IPS DF 4.7 (cell line): ENCODE results near the gene PLEKHG7.
"Not testable (repeated sequence)": the region's sequence is repeated elsewhere in the genome, so short reads cannot be mapped to it uniquely, and the experiment has no call there.

Source experiments
- DNase-seq: peaks from one replicate; pipeline ENCODE4 v3.0.0-alpha.2; 2013; ENCODE audit warnings: low spot score; ENCODE audit errors: extremely low read depth

PLEKHG7 gene

GRCh38 chr12:92745856-92746550, 43.2 kb downstream of the PLEKHG7 start:
- no peak for DNase-seq

DNA sequence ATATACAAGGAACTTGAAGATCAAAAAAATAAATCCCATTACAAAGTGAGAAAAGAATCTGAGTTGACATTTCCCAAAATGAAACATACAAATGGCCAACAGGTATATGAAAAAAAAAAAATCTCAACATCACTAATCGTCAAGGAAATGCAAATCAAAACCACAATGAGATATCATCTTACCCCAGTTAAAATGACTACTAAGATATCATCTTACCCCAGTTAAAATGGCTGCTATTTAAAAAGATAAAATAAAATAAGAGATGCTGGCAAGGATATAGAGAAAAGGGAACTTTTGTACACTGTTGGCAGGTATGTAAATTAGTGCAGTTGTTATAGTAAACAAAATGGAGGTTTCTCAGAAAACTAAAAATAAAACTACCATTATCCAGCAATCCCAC, 44.4 kb downstream of the PLEKHG7 start:
- no peak for DNase-seq

- DNase-seq, result not testable (repeated sequence)
Observed at GRCh38 chr12:92749691-92750090, 46.9 kb downstream of the PLEKHG7 start.

GRCh38 chr12:92753976-92754885, 51.4 kb downstream of the PLEKHG7 start:
- no peak for DNase-seq

DNA sequence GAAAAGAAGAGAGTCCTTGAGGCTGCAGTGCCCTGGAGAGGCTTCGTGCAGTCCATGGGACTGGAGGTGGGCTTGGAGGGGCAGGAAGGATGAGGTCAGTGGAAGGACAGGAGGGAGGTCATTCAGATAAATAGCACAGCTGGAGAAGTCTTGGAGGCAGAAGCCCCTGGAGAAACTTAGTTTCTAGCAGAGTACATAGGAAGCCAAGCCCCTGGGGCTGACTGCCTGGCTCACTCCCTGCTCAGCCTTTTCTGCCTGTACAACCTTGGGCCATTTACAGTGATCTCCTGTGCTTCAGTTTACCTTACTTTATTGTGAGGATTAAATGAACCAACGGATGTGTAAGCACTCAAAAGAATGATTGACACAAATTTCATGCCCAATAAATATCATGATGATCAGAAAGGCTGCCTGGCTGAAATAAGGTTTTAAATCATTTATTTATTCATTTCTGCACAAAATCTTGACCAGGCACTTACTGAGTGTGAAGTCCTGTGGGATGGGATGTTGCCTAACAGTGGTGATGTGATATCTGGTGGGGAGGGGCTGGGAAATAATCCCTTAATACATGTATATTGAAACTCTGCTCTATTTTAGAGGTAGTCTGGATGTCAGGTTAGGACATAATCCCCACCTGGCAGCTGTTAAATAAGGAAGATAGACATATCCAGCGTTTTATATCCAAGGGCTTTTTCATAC, 54.3 kb downstream of the PLEKHG7 start:
- no peak for DNase-seq

DNA sequence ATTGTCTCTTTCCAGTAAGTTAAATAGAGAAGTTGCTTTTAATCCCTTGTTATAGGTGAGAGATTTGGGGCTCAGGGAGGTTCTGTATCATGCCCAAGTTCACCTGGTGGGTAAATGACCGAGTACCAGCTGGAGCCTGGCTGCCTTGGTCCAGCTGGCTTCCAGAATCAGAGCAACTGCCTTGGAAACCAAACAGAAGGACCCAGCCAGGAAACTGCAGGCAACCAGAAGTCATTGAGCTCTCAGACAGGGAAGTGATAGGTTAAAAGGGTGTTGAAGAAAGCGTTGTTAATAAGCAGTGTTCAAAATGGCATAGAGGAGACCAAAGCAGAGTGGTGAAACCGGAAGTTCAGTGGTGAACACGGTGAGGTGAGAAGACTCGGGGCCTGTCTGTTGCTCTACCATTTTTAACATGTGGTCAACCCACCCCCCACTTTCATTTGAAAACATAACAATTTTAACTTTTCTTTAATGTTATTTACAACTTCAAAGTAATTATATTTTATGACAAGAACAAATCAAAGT, 54.9 kb downstream of the PLEKHG7 start:
- DNase-seq, result no peak

- DNase-seq, result no peak
Observed at GRCh38 chr12:92759634-92760268, 57.0 kb downstream of the PLEKHG7 start.

DNA sequence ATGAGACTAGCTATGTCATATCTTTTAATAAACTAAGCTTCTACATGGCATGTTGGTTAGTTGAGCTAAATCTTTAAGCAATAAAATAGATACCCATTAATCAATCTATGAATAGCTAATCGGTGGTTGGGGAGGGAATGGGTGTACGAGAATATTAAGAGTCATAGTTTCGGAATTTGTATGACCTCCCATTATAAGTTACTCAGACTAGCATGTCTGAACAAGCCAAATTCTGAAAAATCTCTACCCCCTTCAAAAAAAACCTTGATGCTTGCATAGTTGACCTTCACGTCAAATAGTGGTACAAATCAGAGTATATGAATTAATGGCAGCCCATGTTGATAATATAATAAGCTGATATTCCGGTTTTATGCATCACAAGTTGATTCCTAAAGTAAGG, 60.0 kb downstream of the PLEKHG7 start:
- DNase-seq, result no peak

GRCh38 chr12:92764831-92765230, 62.0 kb downstream of the PLEKHG7 start:
- no peak for DNase-seq

DNA sequence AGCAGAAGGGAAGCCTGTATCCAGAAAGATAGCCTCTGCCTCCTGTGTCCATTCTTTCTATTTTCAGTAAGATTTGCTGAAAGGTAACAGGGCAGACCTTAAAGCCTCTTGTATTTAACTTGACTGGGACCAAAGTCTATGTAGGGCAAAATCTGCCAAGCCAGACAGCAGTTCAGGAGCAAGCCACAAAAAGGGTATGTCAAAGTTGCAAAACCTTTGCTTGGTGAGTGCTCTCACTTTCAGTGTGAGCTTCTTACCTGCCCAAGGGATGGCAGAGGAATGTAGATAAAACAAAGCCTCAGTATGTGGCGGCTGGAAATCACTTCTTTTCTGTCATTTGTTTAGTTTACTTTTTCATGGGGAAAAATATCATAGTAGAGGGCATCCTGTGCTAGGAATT, 63.1 kb downstream of the PLEKHG7 start:
- no peak for DNase-seq

DNA sequence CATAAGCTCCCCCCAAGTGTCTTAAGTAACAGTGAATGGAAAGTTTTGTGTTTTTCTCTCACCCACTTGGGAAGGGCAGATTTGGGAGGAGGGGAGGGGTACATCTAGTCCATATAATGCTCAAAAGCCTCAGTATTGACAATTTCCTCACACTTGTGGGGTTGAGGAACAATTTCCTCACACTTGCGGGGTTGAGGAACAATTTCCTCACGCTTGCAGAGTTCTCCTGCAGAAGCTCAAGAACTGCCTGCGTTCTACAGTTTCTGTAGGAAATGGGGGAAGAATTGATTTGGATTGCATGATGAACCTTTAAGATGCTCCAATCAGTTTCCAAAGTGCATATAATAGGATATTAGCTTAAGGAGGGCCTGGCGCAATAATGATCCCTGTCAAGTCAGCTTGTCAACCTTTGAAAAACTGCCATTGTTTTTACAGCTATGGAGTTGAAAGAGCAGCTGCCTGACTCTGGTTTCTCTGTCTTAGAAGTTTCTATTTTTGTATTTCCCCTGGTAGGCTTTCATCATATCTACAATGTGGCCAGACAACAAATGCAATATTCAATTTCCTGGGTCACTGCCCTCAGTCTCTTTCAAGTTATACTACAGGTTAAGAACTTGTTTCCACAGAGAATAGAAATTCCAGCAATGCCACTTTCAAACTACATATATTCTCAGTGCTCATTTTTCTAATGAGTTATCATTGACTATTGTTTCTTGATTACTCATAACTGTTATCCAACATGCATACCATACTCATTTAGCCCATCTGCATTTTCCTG, 66.5 kb downstream of the PLEKHG7 start:
- no peak for DNase-seq

DNA sequence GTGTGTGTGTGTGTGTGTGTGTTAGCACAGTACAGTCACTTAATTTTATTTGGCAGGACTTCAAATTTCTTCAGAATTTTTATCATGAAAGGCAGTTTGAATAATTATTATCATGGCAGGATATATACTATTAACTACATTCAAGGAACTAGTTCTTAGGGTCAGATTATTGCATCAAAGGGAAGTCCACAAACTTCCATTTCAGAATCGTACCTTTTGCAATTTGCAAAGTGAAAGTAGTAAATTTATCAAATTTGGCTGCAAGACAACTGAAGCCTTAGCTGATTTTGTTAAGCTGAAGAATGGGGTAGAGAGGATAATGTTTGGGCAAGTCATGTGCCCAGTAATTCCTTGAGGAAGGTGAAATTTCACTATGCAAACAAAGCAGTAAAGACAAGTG, 68.2 kb downstream of the PLEKHG7 start:
- no peak for DNase-seq

DNA sequence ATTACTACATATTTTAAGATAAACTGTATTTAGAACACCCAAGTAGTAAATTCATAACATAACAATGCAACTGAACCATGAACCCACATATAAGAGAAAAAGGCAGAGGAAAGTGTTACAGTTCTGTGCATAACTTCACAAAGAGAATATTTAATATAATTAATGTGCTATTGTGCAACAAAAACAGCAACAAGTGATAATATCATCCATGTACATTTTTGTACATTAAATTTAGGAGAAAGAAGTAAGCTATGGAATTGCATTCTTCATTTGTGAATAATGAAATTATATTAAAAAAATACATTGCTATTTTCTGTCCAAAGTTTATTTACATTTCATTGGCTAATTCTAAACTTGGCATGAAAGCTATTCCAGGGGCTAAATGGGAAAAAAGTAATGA, 72.6 kb downstream of the PLEKHG7 start:
- DNase-seq, result no peak

DNA sequence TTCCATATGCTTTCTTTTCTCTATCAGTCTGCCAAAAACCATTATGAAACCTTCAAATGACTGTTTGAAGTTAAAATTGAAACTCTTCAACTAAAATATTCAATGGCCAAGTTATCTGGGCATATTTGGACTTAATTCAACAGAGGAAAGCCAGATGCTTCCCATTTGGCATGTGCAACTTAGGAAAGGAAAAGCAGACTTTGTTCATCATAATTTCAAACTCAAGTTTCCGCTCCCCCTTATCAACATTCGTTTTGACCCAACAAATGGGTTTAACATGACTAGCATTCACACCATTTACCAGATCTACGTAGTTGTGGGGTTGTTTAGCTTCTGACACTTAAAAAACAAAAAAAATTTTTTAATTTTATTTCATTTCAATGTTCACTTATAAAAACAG, 75.7 kb downstream of the PLEKHG7 start:
- DNase-seq, result no peak

GRCh38 chr12:92779902-92780301, 77.1 kb downstream of the PLEKHG7 start:
- no peak for DNase-seq

DNA sequence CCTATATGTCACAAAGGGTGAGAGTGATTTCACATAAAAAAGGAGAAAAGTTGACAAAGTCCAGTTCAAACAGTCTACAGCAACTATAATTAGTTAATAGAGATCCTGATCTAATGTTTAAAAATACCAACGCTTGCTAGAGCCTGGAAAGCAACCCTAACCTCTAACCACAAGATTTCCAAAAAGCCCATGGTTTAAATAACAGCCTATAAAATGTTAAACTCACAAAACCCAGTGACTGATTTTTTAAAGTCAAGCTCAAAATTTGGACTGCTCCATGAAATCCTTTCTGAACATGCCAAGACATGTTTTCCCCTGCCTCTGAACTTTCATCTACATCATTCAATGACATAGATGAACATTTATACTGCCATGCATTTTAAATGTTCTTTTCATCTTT, 81.6 kb downstream of the PLEKHG7 start:
- DNase-seq, result no peak

GRCh38 chr12:92784797-92785562, 82.2 kb downstream of the PLEKHG7 start:
- peak; percentile 66 for DNase-seq

DNA sequence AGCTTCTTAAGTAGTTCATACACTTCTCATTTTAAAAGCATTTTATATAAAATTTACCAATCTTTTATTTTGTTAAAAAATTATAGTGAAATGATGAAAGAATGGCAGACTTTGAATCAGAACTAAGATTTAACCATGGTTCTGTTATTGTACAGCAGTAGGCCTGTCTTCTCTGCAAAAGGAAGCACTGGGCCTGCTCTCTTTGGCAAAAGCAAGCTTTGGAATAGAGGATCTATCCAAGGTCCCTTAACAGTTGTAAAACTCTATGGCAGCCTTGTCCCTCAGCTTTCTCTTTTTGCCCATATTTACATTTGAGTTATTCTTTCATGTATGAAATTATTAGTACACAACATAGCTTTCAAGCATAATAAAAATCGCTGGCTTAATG, 82.8 kb downstream of the PLEKHG7 start:
- DNase-seq, result no peak

DNA sequence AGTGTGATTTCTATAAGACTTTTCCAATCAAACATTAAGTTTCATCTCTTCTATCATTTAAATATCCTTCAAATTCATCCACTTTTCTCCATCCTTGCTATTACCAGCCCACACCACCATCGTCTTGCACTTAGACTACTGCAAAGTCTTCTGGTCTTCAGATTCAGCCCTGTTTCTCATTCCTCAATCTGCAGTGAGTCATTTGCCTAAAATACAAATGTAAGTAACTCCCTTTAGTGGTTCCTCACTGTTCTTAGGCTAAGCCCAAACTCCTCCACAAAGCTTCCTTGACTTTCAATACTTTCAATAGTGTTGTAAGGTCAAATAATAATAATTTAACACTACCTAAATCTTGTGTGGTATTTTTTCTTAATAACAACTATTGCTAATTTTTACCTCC, 83.3 kb downstream of the PLEKHG7 start:
- DNase-seq, result no peak

DNA sequence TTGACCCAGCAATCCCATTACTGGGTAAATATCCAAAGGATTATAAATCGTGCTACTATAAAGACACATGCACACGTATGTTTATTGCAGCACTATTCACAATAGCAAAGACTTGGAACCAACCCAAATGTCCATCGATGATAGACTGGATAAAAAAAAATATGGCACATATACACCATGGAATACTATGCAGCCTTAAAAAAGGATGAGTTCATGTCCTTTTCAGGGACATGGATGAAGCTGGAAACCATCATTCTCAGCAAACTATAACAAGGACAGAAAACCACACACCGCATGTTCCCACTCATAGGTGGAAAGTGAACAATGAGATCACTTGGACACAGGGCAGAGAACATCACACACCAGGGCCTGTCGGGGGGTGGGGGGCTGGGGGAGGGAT, 91.6 kb downstream of the PLEKHG7 start:
- DNase-seq, result not testable (repeated sequence)
